Naive thymus-derived CD4-positive, alpha-beta T cell (primary cell): ENCODE results near the gene LUZP4. TPM values are rescaled to one million over a fixed set of nuclear protein-coding genes. Genes with fewer than 3 reads are reported as not detected.

Experiments
- ATAC-seq: fragments of 150-1000 bp; cut with Tn5 transposase; 2 replicates; pipeline ENCODE4 v1.10.0; 2021; ENCODE audit warnings: mild to moderate bottlenecking, moderate library complexity
- CTCF ChIA-PET: fragments of 350-600 bp; sonication (Branson Sonifier 250); formaldehyde crosslinking; loops from one replicate; lab custom pipeline; 2021; ENCODE audit warnings: antibody characterized with exemption; lab: Charles Lee
- POLR2A ChIA-PET: fragments of 350-600 bp; sonication (Branson Sonifier 250); formaldehyde crosslinking; loops from one replicate; lab custom pipeline; 2021; ENCODE audit warnings: antibody characterized with exemption, inconsistent platforms; lab: Charles Lee
- DNase-seq, 9 donors: peaks; one replicate each; pipeline versions ENCODE4 v3.0.0 to v3.0.0-alpha.2; 2020 to 2022; ENCODE audit warnings: mixed read lengths in 1 of 9
- H3K27ac ChIP-seq: one replicate; pipeline ENCODE4 v1.7.0; 2013; ENCODE audit warnings: mild to moderate bottlenecking, low read depth, low read length, moderate library complexity
- H3K27me3 ChIP-seq, 2 donors: one replicate each; pipeline ENCODE4 v1.7.0; 2013; ENCODE audit warnings: low read length in 2 of 2, mild to moderate bottlenecking in 2 of 2, moderate library complexity in 2 of 2; ENCODE audit not compliant: control insufficient read depth in 2 of 2, insufficient read depth in 2 of 2
- H3K36me3 ChIP-seq, 3 experiments: 1 replicate in 2 of 3; 2 replicates in 1 of 3; pipeline ENCODE4 v1.7.0; 2013; ENCODE audit warnings: low read length in 3 of 3, mild to moderate bottlenecking in 3 of 3, moderate library complexity in 1 of 3; ENCODE audit not compliant: insufficient read depth in 3 of 3, control insufficient read depth in 2 of 3
- H3K4me1 ChIP-seq, 2 donors: one replicate each; pipeline ENCODE4 v1.7.0; 2013; ENCODE audit warnings: low read length in 2 of 2, mild to moderate bottlenecking in 2 of 2, moderate library complexity in 1 of 2; ENCODE audit not compliant: control insufficient read depth in 2 of 2, insufficient read depth in 2 of 2
- H3K4me3 ChIP-seq: 2 replicates; pipeline ENCODE4 v1.7.0; 2013; ENCODE audit warnings: mild to moderate bottlenecking, low read length
- H3K9me3 ChIP-seq, 3 experiments: 1 replicate in 2 of 3; 2 replicates in 1 of 3; pipeline ENCODE4 v1.7.0; 2013; ENCODE audit warnings: low read length in 3 of 3; ENCODE audit not compliant: control insufficient read depth in 2 of 3
- H3K27ac Mint-ChIP-seq, 9 donors: one replicate each; pipeline ENCODE4 v1.8.0; 2020 to 2022; ENCODE audit warnings: mixed read lengths in 9 of 9, mild to moderate bottlenecking in 8 of 9, moderate library complexity in 5 of 9, inconsistent platforms in 2 of 9
- H3K27me3 Mint-ChIP-seq, 5 donors: one replicate each; pipeline ENCODE4 v1.8.0; 2021 to 2022; ENCODE audit warnings: mixed read lengths in 5 of 5, mild to moderate bottlenecking in 1 of 5
- H3K36me3 Mint-ChIP-seq, 5 donors: one replicate each; pipeline ENCODE4 v1.8.0; 2020 to 2022; ENCODE audit warnings: mixed read lengths in 5 of 5, mild to moderate bottlenecking in 3 of 5, inconsistent platforms in 1 of 5
- H3K4me1 Mint-ChIP-seq, 7 donors: one replicate each; pipeline ENCODE4 v1.8.0; 2020 to 2022; ENCODE audit warnings: mixed read lengths in 7 of 7, mild to moderate bottlenecking in 3 of 7, inconsistent platforms in 1 of 7
- H3K4me3 Mint-ChIP-seq, 10 donors: one replicate each; pipeline ENCODE4 v1.8.0; 2020 to 2022; ENCODE audit warnings: mild to moderate bottlenecking in 10 of 10, mixed read lengths in 10 of 10, moderate library complexity in 6 of 10, inconsistent platforms in 2 of 10
- H3K9me3 Mint-ChIP-seq, 11 donors: one replicate each; pipeline ENCODE4 v1.8.0; 2020 to 2022; ENCODE audit warnings: mixed read lengths in 11 of 11, mild to moderate bottlenecking in 4 of 11, inconsistent platforms in 1 of 11, moderate library complexity in 1 of 11
- intact Hi-C, 2 donors: fragments of 100-400 bp; cut with micrococcal nuclease; formaldehyde crosslinking; loops; one replicate each; pipeline ENCODE4 v1.15.1; 2023
- polyA plus RNA-seq, 2 donors: library from polyadenylated mRNA; unstranded; fragments of 300-500 nt; fragmentation: Illumina TruSeq; gene quantifications; one replicate each; pipeline ENCODE4 v1.2.3, GENCODE V29; 2021
- total RNA-seq, 6 experiments: library from RNA in 5 of 6; stranded (reverse) in 5 of 6; gene quantifications; 1 replicate in 5 of 6; 2 replicates in 1 of 6; pipeline ENCODE4 v1.2.3 and lab custom pipeline; 2021 to 2026

LUZP4 gene
- total and polyA plus RNA-seq, 7 experiments from 2014 or later, result not detected

DNA sequence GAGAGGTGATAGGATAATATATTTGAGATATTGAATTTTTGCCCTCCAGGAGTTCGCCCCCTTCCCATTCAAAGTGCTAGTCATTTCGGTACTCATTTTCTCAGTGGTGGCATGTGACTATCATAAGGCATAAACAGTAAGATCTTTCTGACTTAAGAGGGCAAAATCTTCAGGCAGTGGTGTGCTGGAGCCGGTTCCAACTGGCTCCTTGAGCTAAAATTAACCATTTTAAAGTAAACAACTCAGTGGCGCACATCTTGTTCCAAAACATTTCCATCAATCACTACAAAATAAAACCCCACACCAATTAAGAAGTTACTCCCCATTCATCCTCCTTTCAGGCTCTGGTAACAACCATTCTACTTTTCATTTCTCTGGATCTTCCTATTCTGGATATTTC is 43.3 kb downstream of the LUZP4 start:
- no peaks in the 10 kb centered on the region for H3K9me3 Mint-ChIP-seq
- Histone ChIP-seq H3K27me3 (no peaks in the 10 kb centered on the region), H3K4me3 (no peak overlapping the region), H3K27ac (no peak overlapping the region), H3K9me3 (no peaks in the 10 kb centered on the region), H3K4me1 (no peaks in the 10 kb centered on the region), H3K36me3 (no peaks in the 10 kb centered on the region)
- ChIA-PET POLR2A (no interaction called here), CTCF (no interaction called here)
- H3K27me3 Mint-ChIP-seq, result peaks cover 0 to 5% (median 0%) of the 10 kb centered on the region in 5 donors
- DNase-seq, result no peak
- no peak overlapping the region for H3K27ac Mint-ChIP-seq
- H3K4me3 Mint-ChIP-seq, result no peak overlapping the region
- no peaks in the 10 kb centered on the region for H3K36me3 Mint-ChIP-seq
- H3K4me1 Mint-ChIP-seq, result peaks cover 0 to 5% (median 0%) of the 10 kb centered on the region in 7 donors
- intact Hi-C loops, result no loop called here
- no peak for ATAC-seq

GRCh38 chrX:115333446-115333845 is 43.9 kb downstream of the LUZP4 start:
- Mint-ChIP-seq H3K27me3 (peaks cover 0 to 5% (median 0%) of the 10 kb centered on the region in 5 donors), H3K4me3 (no peak overlapping the region), H3K36me3 (no peaks in the 10 kb centered on the region), H3K9me3 (no peaks in the 10 kb centered on the region), H3K4me1 (peaks cover 0 to 5% (median 0%) of the 10 kb centered on the region in 7 donors), H3K27ac (no peak overlapping the region)
- Histone ChIP-seq H3K9me3 (no peaks in the 10 kb centered on the region), H3K27me3 (no peaks in the 10 kb centered on the region), H3K36me3 (no peaks in the 10 kb centered on the region), H3K4me3 (no peak overlapping the region), H3K4me1 (no peaks in the 10 kb centered on the region), H3K27ac (no peak overlapping the region)
- intact Hi-C loops, result no loop called here
- ChIA-PET POLR2A (no interaction called here), CTCF (no interaction called here)
- DNase-seq, result no peak
- no peak for ATAC-seq

- Mint-ChIP-seq H3K36me3 (no peaks in the 10 kb centered on the region), H3K4me3 (no peak overlapping the region), H3K27ac (no peak overlapping the region), H3K27me3 (peaks cover 0 to 5% (median 0%) of the 10 kb centered on the region in 5 donors), H3K4me1 (no peaks in the 10 kb centered on the region), H3K9me3 (no peaks in the 10 kb centered on the region)
- no peaks in the 10 kb centered on the region for H3K9me3 ChIP-seq
- POLR2A ChIA-PET, result no interaction called here
- DNase-seq (no peak), ATAC-seq (no peak)
- intact Hi-C loops, result no loop called here
- H3K4me1 ChIP-seq, result no peaks in the 10 kb centered on the region
- H3K27me3 ChIP-seq, result no peaks in the 10 kb centered on the region
- CTCF ChIA-PET, result no interaction called here
- no peak overlapping the region for H3K4me3 ChIP-seq
- H3K36me3 ChIP-seq, result no peaks in the 10 kb centered on the region
- H3K27ac ChIP-seq, result no peak overlapping the region
Measured at GRCh38 chrX:115337491-115338144, 48.1 kb downstream of the LUZP4 start.

GRCh38 chrX:115339441-115340025 is 50.0 kb downstream of the LUZP4 start:
- Mint-ChIP-seq H3K27ac (no peak overlapping the region), H3K9me3 (peaks cover 0 to 2% (median 0%) of the 10 kb centered on the region in 11 donors), H3K27me3 (no peaks in the 10 kb centered on the region), H3K36me3 (no peaks in the 10 kb centered on the region), H3K4me3 (no peak overlapping the region), H3K4me1 (no peaks in the 10 kb centered on the region)
- CTCF ChIA-PET, result no interaction called here
- intact Hi-C loops, result no loop called here
- ATAC-seq, result no peak
- H3K27me3 ChIP-seq, result no peaks in the 10 kb centered on the region
- no peaks in the 10 kb centered on the region for H3K36me3 ChIP-seq
- DNase-seq, result no peak
- no peaks in the 10 kb centered on the region for H3K9me3 ChIP-seq
- no peaks in the 10 kb centered on the region for H3K4me1 ChIP-seq
- no peak overlapping the region for H3K27ac ChIP-seq
- no peak overlapping the region for H3K4me3 ChIP-seq
- POLR2A ChIA-PET, result no interaction called here

- Mint-ChIP-seq H3K9me3 (peaks cover 0 to 2% (median 0%) of the 10 kb centered on the region in 11 donors), H3K4me3 (no peak overlapping the region), H3K27ac (no peak overlapping the region), H3K36me3 (no peaks in the 10 kb centered on the region), H3K27me3 (no peaks in the 10 kb centered on the region), H3K4me1 (no peaks in the 10 kb centered on the region)
- H3K36me3 ChIP-seq, result no peaks in the 10 kb centered on the region
- H3K4me1 ChIP-seq, result no peaks in the 10 kb centered on the region
- DNase-seq (no peak), ATAC-seq (no peak)
- no peak overlapping the region for H3K4me3 ChIP-seq
- no peaks in the 10 kb centered on the region for H3K9me3 ChIP-seq
- intact Hi-C loops, result no loop called here
- H3K27me3 ChIP-seq, result no peaks in the 10 kb centered on the region
- CTCF ChIA-PET, result no interaction called here
- no peak overlapping the region for H3K27ac ChIP-seq
- POLR2A ChIA-PET, result no interaction called here
Measured at GRCh38 chrX:115341421-115341820, 51.9 kb downstream of the LUZP4 start.

GRCh38 chrX:115344885-115345614 is 55.5 kb downstream of the LUZP4 start:
- Histone ChIP-seq H3K27me3 (no peaks in the 10 kb centered on the region), H3K27ac (no peak overlapping the region), H3K4me3 (no peak overlapping the region), H3K9me3 (no peaks in the 10 kb centered on the region), H3K4me1 (no peaks in the 10 kb centered on the region), H3K36me3 (no peaks in the 10 kb centered on the region)
- no peak overlapping the region for H3K4me3 Mint-ChIP-seq
- DNase-seq, result no peak
- POLR2A ChIA-PET, result no interaction called here
- H3K27ac Mint-ChIP-seq, result no peak overlapping the region
- H3K4me1 Mint-ChIP-seq, result no peaks in the 10 kb centered on the region
- intact Hi-C loops, result no loop called here
- H3K9me3 Mint-ChIP-seq, result peaks cover 0 to 4% (median 0%) of the 10 kb centered on the region in 11 donors
- no peaks in the 10 kb centered on the region for H3K36me3 Mint-ChIP-seq
- CTCF ChIA-PET, result no interaction called here
- H3K27me3 Mint-ChIP-seq, result no peaks in the 10 kb centered on the region
- no peak for ATAC-seq
